GM19025 (cell line): ENCODE data around the gene RAB7B.
"Not testable (repeated sequence)": the region's sequence is repeated elsewhere in the genome, so short reads cannot be mapped to it uniquely, and the experiment has no call there.

Experiments used
- ATAC-seq: cut with Tn5 transposase; IDR thresholded peaks from one replicate; pipeline ENCODE4 v1.9.1; 2021; ENCODE audit warnings: mild to moderate bottlenecking, low read depth, moderate library complexity; ENCODE audit not compliant: unreplicated experiment

RAB7B gene

GRCh38 chr1:205998457-205999241 is 4.5 kb downstream of the RAB7B start:
- no peak for ATAC-seq

GRCh38 chr1:205996641-205997040 is 6.6 kb downstream of the RAB7B start:
- ATAC-seq, result not testable (repeated sequence)

- ATAC-seq, result no peak
Measured at GRCh38 chr1:205994346-205994745, 8.8 kb downstream of the RAB7B start.

- ATAC-seq, result no peak
Measured at GRCh38 chr1:205993068-205993467, 10.1 kb downstream of the RAB7B start.

- ATAC-seq, result no peak
Measured at GRCh38 chr1:205992218-205992882, 10.8 kb downstream of the RAB7B start.

GRCh38 chr1:205991237-205991636 is 12.0 kb downstream of the RAB7B start:
- ATAC-seq, result no peak

DNA sequence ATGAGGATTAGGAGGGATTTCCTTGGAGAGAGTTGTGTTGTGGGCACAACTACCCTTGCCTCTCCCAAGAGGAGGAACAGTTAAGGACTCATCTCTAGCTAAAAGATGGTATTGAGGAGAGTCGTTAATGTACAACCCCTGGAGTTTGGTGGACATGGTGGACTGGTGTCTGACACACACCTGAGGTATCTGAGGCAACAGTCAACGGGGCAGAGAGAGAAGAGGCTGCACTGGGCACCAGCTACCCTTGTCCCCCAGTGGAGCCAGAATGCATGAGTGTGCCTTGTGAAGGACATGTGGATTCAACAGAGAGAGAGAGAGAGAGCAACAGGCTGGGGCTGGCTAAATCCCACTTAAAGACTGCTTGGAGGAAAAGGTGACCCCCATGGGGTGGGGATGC is 13.0 kb downstream of the RAB7B start:
- no peak for ATAC-seq

DNA sequence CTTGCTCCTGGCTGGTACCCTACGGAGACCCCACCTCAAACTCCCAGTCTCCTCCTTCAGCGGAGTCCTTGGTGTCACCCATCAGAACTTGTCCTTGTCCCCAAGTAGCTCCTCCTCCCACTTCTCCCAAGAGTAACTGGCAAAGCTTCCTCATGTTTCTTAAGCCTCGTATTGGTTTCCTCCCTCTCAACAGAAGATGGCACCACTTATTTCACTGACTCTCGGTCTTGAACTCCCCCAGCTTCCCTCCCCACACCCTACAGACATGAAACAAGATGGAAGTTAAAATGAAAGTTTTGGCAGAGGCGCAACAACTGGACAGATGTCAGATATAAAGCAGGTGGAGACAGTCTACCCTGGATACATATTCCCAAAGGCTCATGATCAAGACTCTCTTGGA is 13.4 kb downstream of the RAB7B start:
- ATAC-seq, result no peak

DNA sequence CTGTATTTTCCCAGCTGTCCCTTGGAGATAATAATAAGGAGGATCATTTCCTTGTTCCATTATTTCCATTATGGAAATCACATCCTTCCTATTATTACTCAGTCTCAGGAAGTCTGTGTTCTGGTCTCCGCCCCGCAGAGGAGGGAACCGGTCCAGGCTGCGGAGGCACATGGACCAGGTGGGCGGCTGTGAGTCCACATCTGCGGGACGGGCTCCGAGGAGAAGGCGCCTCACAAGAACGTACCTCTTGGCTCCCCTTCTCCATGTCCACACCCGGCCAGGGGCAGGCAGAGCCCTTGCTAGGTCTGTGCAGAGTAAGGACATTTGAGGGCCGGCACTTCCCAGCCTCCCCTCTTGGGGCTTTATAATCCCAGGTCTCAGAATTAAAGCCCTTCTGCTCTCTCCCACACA is 14.6 kb downstream of the RAB7B start:
- no peak for ATAC-seq

DNA sequence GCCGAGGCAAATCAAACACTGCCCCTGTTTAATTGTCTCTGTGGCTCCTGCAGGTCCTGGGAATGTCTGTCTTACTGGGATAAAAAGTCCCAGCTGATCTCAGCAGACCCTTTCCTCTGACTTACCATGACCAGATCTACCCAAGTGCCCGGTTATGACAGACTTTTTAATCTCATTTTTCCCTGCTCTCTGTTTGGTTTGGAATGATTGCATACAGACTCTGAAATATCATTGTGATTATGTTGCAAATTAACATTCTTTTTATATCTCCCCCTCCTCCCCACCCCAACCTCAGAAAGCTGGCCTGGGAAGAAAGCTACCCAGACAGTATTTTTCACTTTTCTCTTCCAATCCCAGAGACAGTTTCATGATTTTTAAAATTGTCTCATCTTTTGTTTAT is 16.3 kb downstream of the RAB7B start:
- ATAC-seq, result no peak

GRCh38 chr1:205986292-205986691 is 16.9 kb downstream of the RAB7B start:
- ATAC-seq, result no peak

DNA sequence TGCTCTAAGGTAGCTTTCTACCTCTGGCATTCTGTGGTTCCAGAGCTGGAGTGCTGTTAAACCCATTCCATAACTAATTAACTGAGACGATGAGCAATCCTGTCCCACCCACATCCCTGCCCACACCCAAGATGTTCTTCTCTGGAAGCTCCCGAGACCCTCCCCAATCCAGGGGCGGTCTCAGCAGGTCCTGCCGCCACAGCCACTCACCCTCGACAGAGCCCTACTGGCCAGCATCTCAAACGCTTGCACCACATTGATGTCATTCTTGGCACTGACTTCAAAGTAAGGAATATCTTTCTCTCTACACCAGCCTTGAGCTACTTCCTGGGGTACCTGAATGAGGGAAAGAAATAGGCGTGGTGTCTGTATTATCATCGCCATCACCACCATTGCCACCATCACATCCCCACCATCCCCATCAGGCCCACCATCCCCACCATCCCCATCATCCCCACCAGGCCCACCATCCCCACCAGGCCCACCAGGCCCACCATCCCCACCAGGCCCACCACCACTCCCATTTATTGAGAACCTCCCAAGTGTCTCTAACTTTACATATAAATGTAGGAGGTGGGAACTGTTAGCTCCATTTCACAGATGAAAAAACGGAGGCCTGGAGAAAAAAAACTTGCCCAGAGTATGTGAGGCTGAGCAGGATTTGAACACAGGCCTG is 17.7 kb downstream of the RAB7B start:
- ATAC-seq, result no peak

DNA sequence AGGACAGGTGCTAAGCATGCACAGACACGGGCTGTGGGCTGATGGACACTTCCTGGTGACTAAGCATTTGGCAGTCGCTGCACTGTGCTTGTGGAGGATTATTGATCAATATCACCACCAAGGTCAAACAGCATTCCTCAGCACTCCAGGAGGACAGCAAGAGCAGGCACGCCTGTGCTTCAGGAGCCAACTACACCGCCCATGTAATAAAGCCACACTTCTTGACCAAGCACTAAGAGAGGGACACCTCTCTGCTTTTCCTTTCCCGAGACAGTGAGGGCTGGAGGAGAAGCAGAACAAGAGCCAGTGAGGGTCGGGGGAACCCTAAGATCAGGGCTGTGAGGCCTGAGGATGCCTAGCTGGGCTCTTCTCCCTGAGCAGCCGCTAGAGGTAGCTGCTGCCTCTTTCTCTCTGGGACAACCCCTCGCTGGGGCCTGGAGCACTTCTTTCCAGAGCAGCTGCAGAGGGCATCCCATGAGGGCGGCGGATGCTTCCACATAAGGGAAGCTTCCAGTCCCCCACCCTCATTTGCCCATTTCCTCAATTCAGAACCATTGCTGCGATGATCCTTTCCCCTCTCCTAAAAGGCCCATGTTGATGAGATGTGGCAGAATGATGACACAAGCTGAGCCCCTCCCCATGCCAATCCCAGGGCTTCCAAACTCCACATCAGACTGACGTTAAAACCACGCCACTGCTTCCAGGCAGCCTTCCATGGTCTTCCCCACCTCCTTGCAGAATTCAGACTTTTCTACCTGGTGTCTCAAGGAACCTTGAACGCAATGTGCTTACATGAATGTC is 19.1 kb downstream of the RAB7B start:
- no peak for ATAC-seq

- no peak for ATAC-seq
Measured at GRCh38 chr1:205981257-205981656, 21.9 kb downstream of the RAB7B start.

GRCh38 chr1:205980237-205980870 is 22.8 kb downstream of the RAB7B start:
- no peak for ATAC-seq

GRCh38 chr1:205979301-205979700 is 23.9 kb downstream of the RAB7B start:
- ATAC-seq, result no peak

DNA sequence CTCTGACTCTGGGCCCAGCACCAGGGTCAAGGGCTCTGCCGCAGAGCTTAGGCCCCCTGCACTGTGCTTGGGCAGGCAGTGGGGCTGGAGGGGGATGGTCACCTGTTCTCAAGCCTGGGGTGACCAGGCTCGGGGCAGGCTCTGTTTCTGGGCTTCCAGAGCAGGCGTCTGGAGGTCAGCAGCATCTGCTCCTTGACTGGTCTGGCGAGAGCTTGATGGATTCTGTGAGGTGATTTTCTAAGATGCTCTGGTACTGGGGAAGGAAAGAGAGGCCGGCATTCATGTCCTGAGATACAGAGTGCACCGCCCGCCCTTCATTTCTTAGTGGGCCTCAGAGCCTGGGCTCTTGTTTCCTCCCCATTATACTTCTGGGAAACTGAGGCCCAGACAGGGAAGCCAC is 24.5 kb downstream of the RAB7B start:
- no peak for ATAC-seq

GRCh38 chr1:205977402-205978014 is 25.7 kb downstream of the RAB7B start:
- no peak for ATAC-seq

DNA sequence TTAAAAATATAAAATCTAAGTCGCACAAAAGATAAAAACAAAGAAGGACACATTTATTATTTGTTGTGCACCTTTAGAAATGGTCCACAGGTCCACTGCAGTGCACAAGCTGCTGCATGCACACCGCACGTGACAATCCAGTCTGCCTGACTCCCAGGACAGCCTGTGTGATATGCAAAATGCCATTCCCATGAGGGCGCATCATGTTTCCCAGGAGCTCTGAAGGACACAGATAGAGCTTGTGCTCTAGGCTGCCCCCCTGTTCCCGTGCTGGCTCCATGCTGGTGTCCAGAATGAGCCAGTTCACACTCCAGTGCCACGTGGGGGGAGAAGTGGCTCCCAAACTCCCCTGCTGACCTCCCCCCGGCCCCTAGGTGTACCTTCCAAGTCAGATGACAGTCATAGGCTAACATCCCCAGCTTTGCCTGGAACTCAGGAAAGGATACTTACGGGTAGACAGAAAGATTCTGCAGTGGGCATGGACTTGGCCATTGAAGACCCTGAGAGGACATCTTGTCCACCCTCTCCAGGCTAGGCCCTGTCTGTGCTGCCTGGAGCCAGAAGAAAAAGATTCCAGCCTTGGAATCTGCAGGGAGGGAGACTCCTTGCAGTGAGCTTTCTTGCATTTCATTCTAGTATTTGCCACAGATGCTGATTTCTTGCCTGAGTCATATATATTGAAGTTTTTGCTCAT is 26.3 kb downstream of the RAB7B start:
- no peak for ATAC-seq
